ENCODE measurements around the gene PLVAP. TPM values are rescaled to one million over a fixed set of nuclear protein-coding genes. Genes with fewer than 3 reads are reported as not detected.

PLVAP gene
- total RNA-seq, 1 experiment from 2014 or later = not detected

DNA sequence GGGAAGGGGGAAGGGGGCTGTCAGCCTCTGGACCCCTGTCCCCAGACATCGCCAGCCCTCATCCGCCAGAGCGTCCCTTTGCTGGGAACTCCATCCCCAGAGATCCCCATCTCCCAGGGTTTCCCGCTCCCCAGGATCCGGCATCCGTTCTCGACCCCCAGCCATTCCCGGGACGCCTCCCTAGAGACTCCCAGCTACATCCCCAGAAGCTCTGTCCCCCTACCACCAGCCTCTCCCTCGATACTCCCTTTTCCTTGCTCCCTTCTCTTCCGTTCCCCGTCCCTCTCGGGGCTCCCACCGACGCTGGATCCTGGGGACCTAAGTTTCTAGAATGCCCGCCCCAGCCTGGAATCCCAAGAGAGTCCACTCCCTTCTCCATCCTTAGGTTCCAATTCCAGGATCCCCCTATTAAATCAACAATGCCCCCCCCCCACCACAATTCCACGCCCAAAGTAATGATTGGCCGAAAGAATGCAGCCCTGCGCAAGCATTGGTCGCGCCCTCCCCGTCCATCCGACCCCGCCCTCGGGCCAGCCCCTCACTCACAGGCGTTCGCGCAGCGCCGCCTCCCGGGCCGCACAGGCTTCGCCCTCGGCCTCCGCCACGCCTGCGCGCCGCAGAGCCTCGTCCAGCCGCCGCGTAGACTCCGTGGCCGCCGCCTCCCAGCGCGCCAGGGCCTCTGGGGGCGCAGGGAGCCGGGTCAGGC, 13.7 kb upstream of the PLVAP start:
- Histone ChIP-seq H2BK120ac (ENCODE audit: low read depth, low read length, poor library complexity, severe bottlenecking) (no peak overlapping the region), H3K9ac (ENCODE audit: extremely low read depth, insufficient read length, low read length) (no peak overlapping the region), H3K4ac (ENCODE audit: low read depth, low read length) (no peak overlapping the region), H2AFZ (ENCODE audit: low read length) (no peak overlapping the region), H2BK20ac (ENCODE audit: low read depth, low read length, poor library complexity, severe bottlenecking) (no peak overlapping the region), H4K20me1 (ENCODE audit: control insufficient read depth, insufficient read depth, insufficient read length) (no peaks in the 10 kb centered on the region), H2BK12ac (ENCODE audit: insufficient read length, low read depth, low read length) (no peak overlapping the region), H2BK15ac (ENCODE audit: low read depth, low read length) (no peak overlapping the region; the same call in 1 of the 2 replicates), H3T11ph (ENCODE audit: low read length) (no peak overlapping the region), H3K79me2 (ENCODE audit: insufficient read depth, low read length) (no peaks in the 10 kb centered on the region), H4K91ac (ENCODE audit: insufficient read length, low read depth, low read length) (no peak overlapping the region), H3K4me1 (ENCODE audit: insufficient read depth, low read length) (no peaks in the 10 kb centered on the region), H2BK5ac (ENCODE audit: insufficient read length, low read length) (no peak overlapping the region), H3K23me2 (ENCODE audit: insufficient read length, low read depth, low read length, poor library complexity, severe bottlenecking) (peaks cover 14% of the 10 kb centered on the region), H2AK5ac (ENCODE audit: insufficient read length, low read length) (no peak overlapping the region), H3K27me3 (ENCODE audit: insufficient read depth, low read length) (no peaks in the 10 kb centered on the region), H3K56ac (ENCODE audit: insufficient read length, low read depth, low read length) (no peak overlapping the region), H4K5ac (ENCODE audit: insufficient read length, low read depth, low read length) (no peak overlapping the region), H3K79me1 (ENCODE audit: insufficient read depth, low read depth, low read length, poor library complexity, severe bottlenecking) (no peaks in the 10 kb centered on the region), H3K4me2 (ENCODE audit: insufficient read depth, insufficient read length, low read length) (peak overlapping the region; percentile 88), H3K9me3 (ENCODE audit: control insufficient read depth, low read depth, low read length) (no peaks in the 10 kb centered on the region), H3K18ac (ENCODE audit: insufficient read length, low read depth, low read length) (peak overlapping the region; percentile 11), H4K8ac (replicated peaks; ENCODE audit: insufficient read length, low read depth, low read length) (no peak overlapping the region), H3K27ac (ENCODE audit: insufficient read length, low read depth, low read length) (no peak overlapping the region), H3K14ac (ENCODE audit: insufficient read depth, low read length) (no peak overlapping the region; the same call in 1 of the 2 replicates), H3K23ac (ENCODE audit: insufficient read length, low read depth, low read length) (no peak overlapping the region)
- Mint-ChIP-seq H3K9me3 (peaks cover 9 to 10% of the 10 kb centered on the region in 2 experiments), H3K4me3 (peak overlapping the region; percentile 90 to 94), H3K4me1 (peaks cover 12 to 14% of the 10 kb centered on the region in 2 experiments), H3K27me3 (ENCODE audit: low read depth) (peaks cover 22% of the 10 kb centered on the region), H3K36me3 (ENCODE audit: insufficient read depth in 1 of 3, low read depth in 3 of 3) (peaks cover 0 to 2% (median 0%) of the 10 kb centered on the region in 3 experiments; a peak in 2 of 7 replicates), H3K27ac (peak overlapping the region in 2 of 3 experiments; percentile 95 to 97; a peak in 4 of 7 replicates)
- peak; percentile 95 for DNase-seq
- WGBS (ENCODE audit: extremely low coverage, insufficient read length, low lambda C conversion rate) = no CpG with 5 or more reads among the region's 50 CpGs
- TF ChIP-seq, protein P1, sequence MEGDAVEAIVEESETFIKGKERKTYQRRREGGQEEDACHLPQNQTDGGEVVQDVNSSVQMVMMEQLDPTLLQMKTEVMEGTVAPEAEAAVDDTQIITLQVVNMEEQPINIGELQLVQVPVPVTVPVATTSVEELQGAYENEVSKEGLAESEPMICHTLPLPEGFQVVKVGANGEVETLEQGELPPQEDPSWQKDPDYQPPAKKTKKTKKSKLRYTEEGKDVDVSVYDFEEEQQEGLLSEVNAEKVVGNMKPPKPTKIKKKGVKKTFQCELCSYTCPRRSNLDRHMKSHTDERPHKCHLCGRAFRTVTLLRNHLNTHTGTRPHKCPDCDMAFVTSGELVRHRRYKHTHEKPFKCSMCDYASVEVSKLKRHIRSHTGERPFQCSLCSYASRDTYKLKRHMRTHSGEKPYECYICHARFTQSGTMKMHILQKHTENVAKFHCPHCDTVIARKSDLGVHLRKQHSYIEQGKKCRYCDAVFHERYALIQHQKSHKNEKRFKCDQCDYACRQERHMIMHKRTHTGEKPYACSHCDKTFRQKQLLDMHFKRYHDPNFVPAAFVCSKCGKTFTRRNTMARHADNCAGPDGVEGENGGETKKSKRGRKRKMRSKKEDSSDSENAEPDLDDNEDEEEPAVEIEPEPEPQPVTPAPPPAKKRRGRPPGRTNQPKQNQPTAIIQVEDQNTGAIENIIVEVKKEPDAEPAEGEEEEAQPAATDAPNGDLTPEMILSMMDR (conservative IDR thresholded peaks at IDR 0.05) = peak; percentile 76
